Heart left ventricle (tissue), 16 donors: Measurements from ENCODE around the gene KRT39. TPM values are rescaled to one million over a fixed set of nuclear protein-coding genes. Genes with fewer than 3 reads are reported as not detected.

Source experiments
- ATAC-seq, 4 donors: fragments of 200-7000 bp; cut with Tn5 transposase; one replicate each; pipeline ENCODE4 v1.9.1; 2020 to 2022; ENCODE audit warnings: moderate library complexity in 4 of 4, mild to moderate bottlenecking in 3 of 4, moderate number of reproducible peaks in 1 of 4
- DNase-seq, 5 donors: peaks; one replicate each; pipeline ENCODE4 v3.0.0-alpha.2; 2020
- H3K27ac ChIP-seq, 12 donors: fragments of 200-600 bp; sonication (generic) in 4 of 12; one replicate each; pipeline versions ENCODE4 v1.5.0 to v1.8.0; 2016 to 2022; ENCODE audit warnings: mild to moderate bottlenecking in 2 of 12
- H3K27me3 ChIP-seq, 9 donors: fragments of 200-600 bp; sonication (generic) in 2 of 9; one replicate each; pipeline versions ENCODE4 v1.5.1 to v1.8.0; 2016 to 2022; ENCODE audit warnings: mild to moderate bottlenecking in 3 of 9
- H3K36me3 ChIP-seq, 9 donors: fragments of 200-600 bp; sonication (generic) in 2 of 9; one replicate each; pipeline versions ENCODE4 v1.5.0 to v1.8.0; 2018 to 2022; ENCODE audit warnings: mild to moderate bottlenecking in 2 of 9
- H3K4me1 ChIP-seq, 12 donors: fragments of 200-600 bp; sonication (generic) in 4 of 12; one replicate each; pipeline versions ENCODE4 v1.5.0 to v1.8.0; 2016 to 2022; ENCODE audit warnings: mild to moderate bottlenecking in 3 of 12
- H3K4me3 ChIP-seq, 12 donors: fragments of 200-600 bp; sonication (generic) in 4 of 12; one replicate each; pipeline versions ENCODE4 v1.5.0 to v1.8.0; 2017 to 2022; ENCODE audit warnings: mild to moderate bottlenecking in 9 of 12, moderate library complexity in 4 of 12
- H3K9me3 ChIP-seq, 12 donors: fragments of 200-600 bp; sonication (generic) in 4 of 12; one replicate each; pipeline versions ENCODE4 v1.5.0 to v1.8.0; 2016 to 2022; ENCODE audit warnings: mild to moderate bottlenecking in 1 of 12
- POLR2A ChIP-seq, 2 donors: fragments of 450-650 bp; IDR thresholded peaks; one replicate each; pipeline ENCODE4 v1.6.1; 2017; ENCODE audit warnings: antibody characterized with exemption in 2 of 2, mild to moderate bottlenecking in 2 of 2, moderate library complexity in 2 of 2
- WGBS, 4 donors: extraction: QIAGEN DNeasy Blood & Tissue Kit in 2 of 4; methylation state at CpG; one replicate each; pipeline versions ENCODE4 v1.1.5 to v1.1.7; 2013 to 2018; 5-methylcytosine and 5-hydroxymethylcytosine counted together
- intact Hi-C, 10 donors: fragments of 100-400 bp; cut with DNase I; formaldehyde crosslinking; loops; one replicate each; pipeline versions ENCODE4 v1.11.1 to v1.14.2; 2022
- polyA plus RNA-seq, 2 donors: library from polyadenylated mRNA; stranded (reverse); fragments of 200-250 nt; gene quantifications; one replicate each; pipeline ENCODE4 v1.2.3, GENCODE V29; 2013
- total RNA-seq, 9 donors: library from RNA; depleted of rRNA in 2 of 9; stranded (reverse); fragments of >200 nt in 2 of 9; fragmentation: NEBNext Ultra II Directional in 3 of 9; extraction: Animal tissue kit (Norgen Biotek cat#: 25700) in 3 of 9; gene quantifications; one replicate each; pipeline versions ENCODE4 v1.1.0 to v1.2.4, GENCODE V29; 2016 to 2023
- TF ChIP-seq, protein P1 (sequence below), 12 donors: fragments of 200-600 bp; sonication (generic) in 4 of 12; IDR thresholded peaks; one replicate each; pipeline versions ENCODE4 v1.5.0 to v1.8.0; 2018 to 2022; ENCODE audit warnings: antibody characterized with exemption in 12 of 12, mild to moderate bottlenecking in 5 of 12
- donor health status: ischemic (EF 13 %, LVEDD 7.1; RV severe dilation, severe dysfunction).
- donor health status: healthy with polysubstance abuse.
- donor health status: DM: no; HTN: yes; CAD: no.
- donor health status: DM: no; HTN: no; CAD: no.
- donor health status: ischemic (EF 25% LVEDD 6.9; RV normal size, moderate dysfunction).
- donor health status: ischemic (EF 25% LVEDD 5.7; RV mildly dilated, moderate dysfunction).
- donor health status: healthy.
- donor health status: DM: yes; HTN: yes; CAD: no.
- donor health status: ischemic (EF 35%, LVEDD 5.7; RV mildly dilated, moderate dysfunction).
- donor health status: nonischemic (EF 11% LVEDD 7.7; RV severe dilation, severe dysfunction).
- donor health status: DM: yes; HTN: yes; CAD: no.
- donor health status: PGD.
- donor health status: ischemic (EF 29% LVEDD 5.4; RV normal size, mild dysfunction).
- donor health status: nonischemic (EF 23%, LVEDD 6.1; RV moderate dilation, normal function).

The KRT39 gene
- total and polyA plus RNA-seq, 11 donors = not detected

DNA sequence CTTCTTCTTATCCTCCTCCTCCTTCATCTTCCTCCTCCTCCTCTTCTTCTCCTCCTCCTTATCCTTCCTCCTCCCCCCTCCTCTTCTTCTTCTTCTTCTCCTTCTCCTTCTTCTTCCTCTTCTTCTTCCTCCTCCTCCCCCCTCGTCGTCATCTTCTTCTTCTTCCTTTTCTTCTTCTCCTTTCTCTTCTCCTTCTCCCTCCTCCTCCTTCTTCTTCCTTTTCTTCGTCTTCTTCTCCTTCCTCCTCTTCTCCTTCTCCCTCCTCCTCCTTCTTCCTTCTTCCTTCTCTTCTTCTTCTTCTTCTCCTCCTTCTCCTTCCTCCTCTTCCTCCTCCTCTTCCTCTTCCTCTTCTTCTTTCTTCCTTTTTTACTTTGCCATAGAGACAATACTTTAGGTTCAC lies 24.2 kb downstream of the KRT39 start:
- Histone ChIP-seq H3K9me3 (no peaks in the 10 kb centered on the region), H3K27ac (no peak overlapping the region), H3K36me3 (no peaks in the 10 kb centered on the region), H3K4me3 (no peak overlapping the region), H3K27me3 (peaks cover 0 to 23% (median 4%) of the 10 kb centered on the region in 9 donors), H3K4me1 (no peaks in the 10 kb centered on the region)
- WGBS, 4 donors = 72 to 80% (median 77%) methylated on average over 3 of the region's 3 CpGs
- no peak for DNase-seq
- no peak for ATAC-seq
- no peak for TF ChIP-seq POLR2A (IDR thresholded peaks at IDR 0.05)
- TF ChIP-seq, protein P1, sequence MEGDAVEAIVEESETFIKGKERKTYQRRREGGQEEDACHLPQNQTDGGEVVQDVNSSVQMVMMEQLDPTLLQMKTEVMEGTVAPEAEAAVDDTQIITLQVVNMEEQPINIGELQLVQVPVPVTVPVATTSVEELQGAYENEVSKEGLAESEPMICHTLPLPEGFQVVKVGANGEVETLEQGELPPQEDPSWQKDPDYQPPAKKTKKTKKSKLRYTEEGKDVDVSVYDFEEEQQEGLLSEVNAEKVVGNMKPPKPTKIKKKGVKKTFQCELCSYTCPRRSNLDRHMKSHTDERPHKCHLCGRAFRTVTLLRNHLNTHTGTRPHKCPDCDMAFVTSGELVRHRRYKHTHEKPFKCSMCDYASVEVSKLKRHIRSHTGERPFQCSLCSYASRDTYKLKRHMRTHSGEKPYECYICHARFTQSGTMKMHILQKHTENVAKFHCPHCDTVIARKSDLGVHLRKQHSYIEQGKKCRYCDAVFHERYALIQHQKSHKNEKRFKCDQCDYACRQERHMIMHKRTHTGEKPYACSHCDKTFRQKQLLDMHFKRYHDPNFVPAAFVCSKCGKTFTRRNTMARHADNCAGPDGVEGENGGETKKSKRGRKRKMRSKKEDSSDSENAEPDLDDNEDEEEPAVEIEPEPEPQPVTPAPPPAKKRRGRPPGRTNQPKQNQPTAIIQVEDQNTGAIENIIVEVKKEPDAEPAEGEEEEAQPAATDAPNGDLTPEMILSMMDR (IDR thresholded peaks at IDR 0.05) = no peak
- intact Hi-C loops = no loop called here

DNA sequence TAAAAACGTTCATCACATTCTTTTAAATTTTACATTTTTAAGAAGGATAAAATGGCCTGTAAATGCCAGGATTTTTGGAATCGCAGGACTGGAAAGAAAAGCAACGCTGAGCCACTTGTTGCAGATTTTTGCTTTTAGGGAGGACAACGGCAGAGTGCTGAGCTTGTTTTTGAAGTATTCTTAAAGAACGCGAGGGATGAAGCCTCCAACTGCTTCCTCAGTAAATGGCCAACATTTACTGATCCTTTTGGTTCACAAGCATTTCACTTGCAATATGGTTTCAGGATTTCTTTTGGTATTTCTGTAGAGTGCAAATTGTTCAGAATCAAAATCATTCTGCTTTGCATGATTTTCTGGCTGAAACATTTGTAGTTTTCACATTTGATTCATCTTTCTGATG lies 26.5 kb downstream of the KRT39 start:
- Histone ChIP-seq H3K27me3 (peaks cover 0 to 8% (median 0%) of the 10 kb centered on the region in 9 donors), H3K36me3 (no peaks in the 10 kb centered on the region), H3K9me3 (no peaks in the 10 kb centered on the region), H3K4me1 (no peaks in the 10 kb centered on the region), H3K27ac (no peak overlapping the region), H3K4me3 (no peak overlapping the region)
- no peak for TF ChIP-seq POLR2A (IDR thresholded peaks at IDR 0.05)
- TF ChIP-seq, protein P1 (IDR thresholded peaks at IDR 0.05) = no peak
- ATAC-seq (no peak), DNase-seq (no peak)
- intact Hi-C loops = no loop called here
- 72 to 80% (median 76%) methylated on average over 6 of the region's 6 CpGs for whole genome bisulfite sequencing, 4 donors

GRCh38 chr17:40938981-40939380 lies 27.8 kb downstream of the KRT39 start:
- Histone ChIP-seq H3K36me3 (no peaks in the 10 kb centered on the region), H3K9me3 (no peaks in the 10 kb centered on the region), H3K4me3 (no peak overlapping the region), H3K27ac (no peak overlapping the region), H3K27me3 (peaks cover 0 to 11% (median 0%) of the 10 kb centered on the region in 9 donors), H3K4me1 (no peaks in the 10 kb centered on the region)
- TF ChIP-seq, protein P1 (IDR thresholded peaks at IDR 0.05) = no peak
- TF ChIP-seq POLR2A (IDR thresholded peaks at IDR 0.05) = no peak
- DNase-seq (no peak), ATAC-seq (no peak)
- WGBS, 4 donors = 84 to 92% (median 90%) methylated on average over 3 of the region's 3 CpGs
- intact Hi-C loops = no loop called here

DNA sequence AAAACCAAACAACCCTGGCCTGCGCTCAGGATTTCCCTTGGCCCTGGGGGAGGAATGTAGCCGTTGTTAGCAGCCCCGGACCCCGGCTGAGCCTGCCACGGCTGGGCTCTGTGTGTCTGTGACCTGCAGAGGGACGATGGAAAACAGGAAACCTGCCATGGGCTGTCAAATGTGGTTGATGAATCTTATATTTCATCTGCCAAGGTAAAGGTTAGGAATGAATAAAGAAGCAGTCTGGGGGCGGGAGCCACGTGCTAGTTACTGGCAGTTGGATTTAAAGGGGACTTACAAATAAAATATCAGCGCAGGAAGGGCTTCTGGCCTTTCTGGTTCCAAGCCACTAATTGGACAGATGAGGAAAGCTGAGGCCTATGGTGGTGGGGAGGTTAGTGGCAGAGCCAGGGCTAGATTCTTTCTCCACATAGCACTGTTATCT lies 29.3 kb downstream of the KRT39 start, which contains the start of gene KRT23:
Gene KRT23, minus strand, starts transcription at position 263 of the 436 bp plus-strand sequence. CDS start 1,043 bp downstream, outside the sequence.
- TF ChIP-seq, protein P1 (IDR thresholded peaks at IDR 0.05) = no peak
- no peak for TF ChIP-seq POLR2A (IDR thresholded peaks at IDR 0.05)
- H3K36me3 ChIP-seq = no peaks in the 10 kb centered on the region
- no peaks in the 10 kb centered on the region for H3K9me3 ChIP-seq
- ATAC-seq = no peak
- H3K4me3 ChIP-seq = no peak within 1 kb of the TSS
- H3K27ac ChIP-seq = no peak within 1 kb of the TSS
- no peak for DNase-seq
- no peaks in the 10 kb centered on the region for H3K4me1 ChIP-seq
- peaks cover 0 to 11% (median 0%) of the 10 kb centered on the region in 9 donors for H3K27me3 ChIP-seq
- intact Hi-C loops = no loop called here
- 34 to 42% (median 37%) methylated on average over 9 of the region's 9 CpGs for WGBS, 4 donors
